ENCODE data around the gene TMC8. TPM values are rescaled to one million over a fixed set of nuclear protein-coding genes. Genes with fewer than 3 reads are reported as not detected.
"Not testable (repeated sequence)": the region's sequence is repeated elsewhere in the genome, so short reads cannot be mapped to it uniquely, and the experiment has no call there.

TMC8 gene, protein sequence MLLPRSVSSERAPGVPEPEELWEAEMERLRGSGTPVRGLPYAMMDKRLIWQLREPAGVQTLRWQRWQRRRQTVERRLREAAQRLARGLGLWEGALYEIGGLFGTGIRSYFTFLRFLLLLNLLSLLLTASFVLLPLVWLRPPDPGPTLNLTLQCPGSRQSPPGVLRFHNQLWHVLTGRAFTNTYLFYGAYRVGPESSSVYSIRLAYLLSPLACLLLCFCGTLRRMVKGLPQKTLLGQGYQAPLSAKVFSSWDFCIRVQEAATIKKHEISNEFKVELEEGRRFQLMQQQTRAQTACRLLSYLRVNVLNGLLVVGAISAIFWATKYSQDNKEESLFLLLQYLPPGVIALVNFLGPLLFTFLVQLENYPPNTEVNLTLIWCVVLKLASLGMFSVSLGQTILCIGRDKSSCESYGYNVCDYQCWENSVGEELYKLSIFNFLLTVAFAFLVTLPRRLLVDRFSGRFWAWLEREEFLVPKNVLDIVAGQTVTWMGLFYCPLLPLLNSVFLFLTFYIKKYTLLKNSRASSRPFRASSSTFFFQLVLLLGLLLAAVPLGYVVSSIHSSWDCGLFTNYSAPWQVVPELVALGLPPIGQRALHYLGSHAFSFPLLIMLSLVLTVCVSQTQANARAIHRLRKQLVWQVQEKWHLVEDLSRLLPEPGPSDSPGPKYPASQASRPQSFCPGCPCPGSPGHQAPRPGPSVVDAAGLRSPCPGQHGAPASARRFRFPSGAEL
- polyA plus RNA-seq (2011; rRNA removed) (not detected in 2 replicates), polyA minus RNA-seq (2011; rRNA and poly(A)+ RNA removed) (not detected in 2 replicates)

GRCh38 chr17:78130437-78131101, at the start of gene TMC8:
Gene TMC8, plus strand, starts transcription at chr17:78130771. Its CDS starts 818 bp downstream, at chr17:78131589.
- Histone ChIP-seq H3K27me3 (ENCODE audit: control insufficient read depth, insufficient read depth, low read length) (peaks cover 48% of the 10 kb centered on the region), H3K4me3 (ENCODE audit: low read depth, low read length) (no peak within 1 kb of the TSS), H3K27ac (ENCODE audit: low read depth, low read length) (no peak within 1 kb of the TSS), H3K9me3 (ENCODE audit: control insufficient read depth, insufficient read depth, low read length) (peaks cover 4% of the 10 kb centered on the region; the same call in 1 of the 2 replicates)
- ChIA-PET POLR2A (no interaction called here), CTCF (interaction anchor here (1.1 kb wide), 1 partner anchor 11 kb away, joined by 4 read pairs; no protein-coding TSS in a partner anchor)
- DNase-seq (ENCODE audit: low read depth, low spot score), result no peak
- TF ChIP-seq, protein P1, sequence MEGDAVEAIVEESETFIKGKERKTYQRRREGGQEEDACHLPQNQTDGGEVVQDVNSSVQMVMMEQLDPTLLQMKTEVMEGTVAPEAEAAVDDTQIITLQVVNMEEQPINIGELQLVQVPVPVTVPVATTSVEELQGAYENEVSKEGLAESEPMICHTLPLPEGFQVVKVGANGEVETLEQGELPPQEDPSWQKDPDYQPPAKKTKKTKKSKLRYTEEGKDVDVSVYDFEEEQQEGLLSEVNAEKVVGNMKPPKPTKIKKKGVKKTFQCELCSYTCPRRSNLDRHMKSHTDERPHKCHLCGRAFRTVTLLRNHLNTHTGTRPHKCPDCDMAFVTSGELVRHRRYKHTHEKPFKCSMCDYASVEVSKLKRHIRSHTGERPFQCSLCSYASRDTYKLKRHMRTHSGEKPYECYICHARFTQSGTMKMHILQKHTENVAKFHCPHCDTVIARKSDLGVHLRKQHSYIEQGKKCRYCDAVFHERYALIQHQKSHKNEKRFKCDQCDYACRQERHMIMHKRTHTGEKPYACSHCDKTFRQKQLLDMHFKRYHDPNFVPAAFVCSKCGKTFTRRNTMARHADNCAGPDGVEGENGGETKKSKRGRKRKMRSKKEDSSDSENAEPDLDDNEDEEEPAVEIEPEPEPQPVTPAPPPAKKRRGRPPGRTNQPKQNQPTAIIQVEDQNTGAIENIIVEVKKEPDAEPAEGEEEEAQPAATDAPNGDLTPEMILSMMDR (IDR thresholded peaks at IDR 0.05; ENCODE audit: low read depth, low read length), result no peak

- Histone ChIP-seq H3K4me3 (ENCODE audit: low read depth, low read length) (no peak overlapping the region), H3K27ac (ENCODE audit: low read depth, low read length) (no peak overlapping the region), H3K9me3 (ENCODE audit: control insufficient read depth, insufficient read depth, low read length) (no peaks in the 10 kb centered on the region), H3K27me3 (ENCODE audit: control insufficient read depth, insufficient read depth, low read length) (no peaks in the 10 kb centered on the region)
- TF ChIP-seq, protein P1 (IDR thresholded peaks at IDR 0.05; ENCODE audit: low read depth, low read length), result no peak
- DNase-seq (ENCODE audit: low read depth, low spot score), result no peak
- CTCF ChIA-PET, result interaction anchor here (1.0 kb wide), 1 partner anchor 63 kb away, joined by 3 read pairs; no protein-coding TSS in a partner anchor
- POLR2A ChIA-PET, result no interaction called here
Measured at GRCh38 chr17:78081551-78081950, 49.0 kb upstream of the TMC8 start.

- H3K27ac ChIP-seq (ENCODE audit: low read depth, low read length); H3K4me3 ChIP-seq (ENCODE audit: low read depth, low read length); H3K9me3 ChIP-seq (ENCODE audit: control insufficient read depth, insufficient read depth, low read length); H3K27me3 ChIP-seq (ENCODE audit: control insufficient read depth, insufficient read depth, low read length); DNase-seq (ENCODE audit: low read depth, low spot score); POLR2A ChIA-PET: not testable (repeated sequence)
- CTCF ChIA-PET, result interaction anchor here (0.5 kb wide), 1 partner anchor 12 kb away, joined by 3 read pairs; no protein-coding TSS in a partner anchor
Measured at GRCh38 chr17:78082355-78082872, 48.2 kb upstream of the TMC8 start.

GRCh38 chr17:78082988-78083387, 47.6 kb upstream of the TMC8 start:
- DNase-seq (ENCODE audit: low read depth, low spot score), result no peak
- no peak overlapping the region for H3K27ac ChIP-seq (ENCODE audit: low read depth, low read length)
- ChIA-PET CTCF (interaction anchor here (0.5 to 1.0 kb wide), 3 partner anchors 9 to 70 kb away, joined by 3 to 4 read pairs (median 3); no protein-coding TSS in a partner anchor), POLR2A (no interaction called here)
- TF ChIP-seq, protein P1 (IDR thresholded peaks at IDR 0.05; ENCODE audit: low read depth, low read length), result no peak
- no peaks in the 10 kb centered on the region for H3K27me3 ChIP-seq (ENCODE audit: control insufficient read depth, insufficient read depth, low read length)
- no peaks in the 10 kb centered on the region for H3K9me3 ChIP-seq (ENCODE audit: control insufficient read depth, insufficient read depth, low read length)
- no peak overlapping the region for H3K4me3 ChIP-seq (ENCODE audit: low read depth, low read length)

- CTCF ChIA-PET, result no interaction called here
- Histone ChIP-seq H3K9me3 (ENCODE audit: control insufficient read depth, insufficient read depth, low read length) (no peaks in the 10 kb centered on the region), H3K27me3 (ENCODE audit: control insufficient read depth, insufficient read depth, low read length) (no peaks in the 10 kb centered on the region), H3K27ac (ENCODE audit: low read depth, low read length) (no peak overlapping the region), H3K4me3 (ENCODE audit: low read depth, low read length) (no peak overlapping the region)
- POLR2A ChIA-PET, result no interaction called here
- no peak for DNase-seq (ENCODE audit: low read depth, low spot score)
- TF ChIP-seq, protein P1 (IDR thresholded peaks at IDR 0.05; ENCODE audit: low read depth, low read length), result no peak
Measured at GRCh38 chr17:78086740-78087139, 43.8 kb upstream of the TMC8 start.

Data from AG04450 (cell line).